ENCODE data around the gene PSEN2.

PSEN2 gene

GRCh38 chr1:226826479-226827261, 43.7 kb upstream of the PSEN2 start:
- POLR2A ChIA-PET: no interaction called here
- peaks cover 4 to 15% (median 9%) of the 10 kb centered on the region in 4 experiments for H3K4me1 ChIP-seq (ENCODE audit: control extremely low read depth in 1 of 4, control insufficient read depth in 4 of 4, insufficient read depth in 4 of 4, low read length in 3 of 4)
- H3K36me3 ChIP-seq (ENCODE audit: control insufficient read depth in 4 of 4, insufficient read depth in 4 of 4, low read length in 3 of 4): no peaks in the 10 kb centered on the region
- no peaks in the 10 kb centered on the region for H3K9me3 ChIP-seq (ENCODE audit: control extremely low read depth in 1 of 5, control insufficient read depth in 4 of 5, insufficient read depth in 2 of 5, low read depth in 1 of 5, low read length in 4 of 5)
- no peak overlapping the region for H3K4me3 ChIP-seq (ENCODE audit: control insufficient read depth in 1 of 7, extremely low read depth in 1 of 7, insufficient read depth in 4 of 7, low read depth in 2 of 7, low read length in 6 of 7)
- no peak overlapping the region for H3K27ac ChIP-seq (ENCODE audit: insufficient read depth in 1 of 2, low read depth in 1 of 2, low read length in 2 of 2, poor library complexity in 1 of 2, severe bottlenecking in 2 of 2)
- WGBS (ENCODE audit: insufficient coverage): 95% methylated on average over 14 of the region's 19 CpGs
- H3K27me3 ChIP-seq (replicated peaks in 2 of 5; ENCODE audit: control insufficient read depth in 4 of 5, insufficient read depth in 5 of 5, low read length in 4 of 5): no peaks in the 10 kb centered on the region
- CTCF ChIA-PET: interaction anchor here (0.6 to 6.5 kb wide), 16 partner anchors 11 to 614 kb away, joined by 3 to 106 read pairs (median 4); partner anchors contain the start of gene ITPKB
- no peak for DNase-seq

GRCh38 chr1:226827458-226827857, 43.0 kb upstream of the PSEN2 start:
- CTCF ChIA-PET: interaction anchor here (0.6 to 6.5 kb wide), 11 partner anchors 16 to 308 kb away, joined by 3 to 106 read pairs (median 3); no protein-coding TSS in a partner anchor
- peak overlapping the region; percentile 59 to 85 for H3K27ac ChIP-seq (ENCODE audit: insufficient read depth in 1 of 2, low read depth in 1 of 2, low read length in 2 of 2, poor library complexity in 1 of 2, severe bottlenecking in 2 of 2)
- H3K4me3 ChIP-seq (ENCODE audit: control insufficient read depth in 1 of 7, extremely low read depth in 1 of 7, insufficient read depth in 4 of 7, low read depth in 2 of 7, low read length in 6 of 7): peak overlapping the region in 1 of 7 experiments; percentile 36
- POLR2A ChIA-PET: interaction anchor here (1.2 kb wide), 1 partner anchor 193 kb away, joined by 4 read pairs; no protein-coding TSS in a partner anchor
- no peaks in the 10 kb centered on the region for H3K9me3 ChIP-seq (ENCODE audit: control extremely low read depth in 1 of 5, control insufficient read depth in 4 of 5, insufficient read depth in 2 of 5, low read depth in 1 of 5, low read length in 4 of 5)
- DNase-seq: peak in 2 of 3 donors; percentile 32 to 33
- no peaks in the 10 kb centered on the region for H3K36me3 ChIP-seq (ENCODE audit: control insufficient read depth in 4 of 4, insufficient read depth in 4 of 4, low read length in 3 of 4)
- no peaks in the 10 kb centered on the region for H3K27me3 ChIP-seq (replicated peaks in 2 of 5; ENCODE audit: control insufficient read depth in 4 of 5, insufficient read depth in 5 of 5, low read length in 4 of 5)
- H3K4me1 ChIP-seq (ENCODE audit: control extremely low read depth in 1 of 4, control insufficient read depth in 4 of 4, insufficient read depth in 4 of 4, low read length in 3 of 4): peaks cover 4 to 15% (median 9%) of the 10 kb centered on the region in 4 experiments
- WGBS (ENCODE audit: insufficient coverage): 54% methylated on average over 8 of the region's 11 CpGs

- DNase-seq: peak; percentile 93 to 97 (median 96)
- Histone ChIP-seq H3K4me1 (ENCODE audit: control extremely low read depth in 1 of 4, control insufficient read depth in 4 of 4, insufficient read depth in 4 of 4, low read length in 3 of 4) (peaks cover 4 to 15% (median 9%) of the 10 kb centered on the region in 4 experiments), H3K36me3 (ENCODE audit: control insufficient read depth in 4 of 4, insufficient read depth in 4 of 4, low read length in 3 of 4) (no peaks in the 10 kb centered on the region), H3K4me3 (ENCODE audit: control insufficient read depth in 1 of 7, extremely low read depth in 1 of 7, insufficient read depth in 4 of 7, low read depth in 2 of 7, low read length in 6 of 7) (peak overlapping the region in 4 of 7 experiments; percentile 13 to 63 (median 48)), H3K27me3 (replicated peaks in 2 of 5; ENCODE audit: control insufficient read depth in 4 of 5, insufficient read depth in 5 of 5, low read length in 4 of 5) (no peaks in the 10 kb centered on the region), H3K27ac (ENCODE audit: insufficient read depth in 1 of 2, low read depth in 1 of 2, low read length in 2 of 2, poor library complexity in 1 of 2, severe bottlenecking in 2 of 2) (peak overlapping the region; percentile 59 to 85), H3K9me3 (ENCODE audit: control extremely low read depth in 1 of 5, control insufficient read depth in 4 of 5, insufficient read depth in 2 of 5, low read depth in 1 of 5, low read length in 4 of 5) (peaks cover 0 to 2% (median 0%) of the 10 kb centered on the region in 5 experiments)
- ChIA-PET POLR2A (interaction anchor here (1.2 kb wide), 1 partner anchor 193 kb away, joined by 4 read pairs; no protein-coding TSS in a partner anchor), CTCF (interaction anchor here (0.7 to 6.5 kb wide), 13 partner anchors 10 to 277 kb away, joined by 3 to 106 read pairs (median 4); no protein-coding TSS in a partner anchor)
- 2% methylated on average over 17 of the region's 19 CpGs for WGBS (ENCODE audit: insufficient coverage)
Observed at GRCh38 chr1:226827968-226828513, 42.4 kb upstream of the PSEN2 start.

- 94% methylated on average over 2 of the region's 2 CpGs for WGBS (ENCODE audit: insufficient coverage)
- DNase-seq: no peak
- no peaks in the 10 kb centered on the region for H3K27me3 ChIP-seq (replicated peaks in 2 of 5; ENCODE audit: control insufficient read depth in 4 of 5, insufficient read depth in 5 of 5, low read length in 4 of 5)
- no peak overlapping the region for H3K27ac ChIP-seq (ENCODE audit: insufficient read depth in 1 of 2, low read depth in 1 of 2, low read length in 2 of 2, poor library complexity in 1 of 2, severe bottlenecking in 2 of 2)
- no peak overlapping the region for H3K4me3 ChIP-seq (ENCODE audit: control insufficient read depth in 1 of 7, extremely low read depth in 1 of 7, insufficient read depth in 4 of 7, low read depth in 2 of 7, low read length in 6 of 7)
- H3K9me3 ChIP-seq (ENCODE audit: control extremely low read depth in 1 of 5, control insufficient read depth in 4 of 5, insufficient read depth in 2 of 5, low read depth in 1 of 5, low read length in 4 of 5): peaks cover 0 to 7% (median 0%) of the 10 kb centered on the region in 5 experiments
- H3K36me3 ChIP-seq (ENCODE audit: control insufficient read depth in 4 of 4, insufficient read depth in 4 of 4, low read length in 3 of 4): no peaks in the 10 kb centered on the region
- ChIA-PET CTCF (interaction anchor here (0.7 to 6.5 kb wide), 7 partner anchors 10 to 278 kb away, joined by 3 to 106 read pairs (median 6); no protein-coding TSS in a partner anchor), POLR2A (interaction anchor here (1.1 kb wide), 1 partner anchor 91 kb away, joined by 3 read pairs; no protein-coding TSS in a partner anchor)
- peaks cover 4 to 15% (median 9%) of the 10 kb centered on the region in 4 experiments for H3K4me1 ChIP-seq (ENCODE audit: control extremely low read depth in 1 of 4, control insufficient read depth in 4 of 4, insufficient read depth in 4 of 4, low read length in 3 of 4)
Observed at GRCh38 chr1:226829105-226829504, 41.3 kb upstream of the PSEN2 start.

GRCh38 chr1:226831953-226832352, 38.5 kb upstream of the PSEN2 start:
- WGBS (ENCODE audit: insufficient coverage): 96% methylated on average over 3 of the region's 4 CpGs
- POLR2A ChIA-PET: interaction anchor here (0.7 kb wide), 1 partner anchor 33 kb away, joined by 3 read pairs; no protein-coding TSS in a partner anchor
- peaks cover 0 to 7% (median 0%) of the 10 kb centered on the region in 5 experiments for H3K9me3 ChIP-seq (ENCODE audit: control extremely low read depth in 1 of 5, control insufficient read depth in 4 of 5, insufficient read depth in 2 of 5, low read depth in 1 of 5, low read length in 4 of 5)

GRCh38 chr1:226832613-226833012, 37.8 kb upstream of the PSEN2 start:
- ChIA-PET CTCF (no interaction called here), POLR2A (no interaction called here)
- H3K9me3 ChIP-seq (ENCODE audit: control extremely low read depth in 1 of 5, control insufficient read depth in 4 of 5, insufficient read depth in 2 of 5, low read depth in 1 of 5, low read length in 4 of 5): peaks cover 0 to 7% (median 0%) of the 10 kb centered on the region in 5 experiments
- H3K36me3 ChIP-seq (ENCODE audit: control insufficient read depth in 4 of 4, insufficient read depth in 4 of 4, low read length in 3 of 4): no peaks in the 10 kb centered on the region
- WGBS (ENCODE audit: insufficient coverage): 100% methylated on average over 7 of the region's 9 CpGs
- no peak overlapping the region for H3K27ac ChIP-seq (ENCODE audit: insufficient read depth in 1 of 2, low read depth in 1 of 2, low read length in 2 of 2, poor library complexity in 1 of 2, severe bottlenecking in 2 of 2)
- H3K4me1 ChIP-seq (ENCODE audit: control extremely low read depth in 1 of 4, control insufficient read depth in 4 of 4, insufficient read depth in 4 of 4, low read length in 3 of 4): peaks cover 0 to 7% (median 5%) of the 10 kb centered on the region in 4 experiments
- no peak overlapping the region for H3K4me3 ChIP-seq (ENCODE audit: control insufficient read depth in 1 of 7, extremely low read depth in 1 of 7, insufficient read depth in 4 of 7, low read depth in 2 of 7, low read length in 6 of 7)
- no peaks in the 10 kb centered on the region for H3K27me3 ChIP-seq (replicated peaks in 2 of 5; ENCODE audit: control insufficient read depth in 4 of 5, insufficient read depth in 5 of 5, low read length in 4 of 5)
- no peak for DNase-seq

More at GRCh38 chr1:226831953-226832352, 38.5 kb upstream of the PSEN2 start:
- Histone ChIP-seq H3K27me3 (replicated peaks in 2 of 5; ENCODE audit: control insufficient read depth in 4 of 5, insufficient read depth in 5 of 5, low read length in 4 of 5) (no peaks in the 10 kb centered on the region), H3K36me3 (ENCODE audit: control insufficient read depth in 4 of 4, insufficient read depth in 4 of 4, low read length in 3 of 4) (no peaks in the 10 kb centered on the region), H3K27ac (ENCODE audit: insufficient read depth in 1 of 2, low read depth in 1 of 2, low read length in 2 of 2, poor library complexity in 1 of 2, severe bottlenecking in 2 of 2) (no peak overlapping the region), H3K4me3 (ENCODE audit: control insufficient read depth in 1 of 7, extremely low read depth in 1 of 7, insufficient read depth in 4 of 7, low read depth in 2 of 7, low read length in 6 of 7) (no peak overlapping the region), H3K4me1 (ENCODE audit: control extremely low read depth in 1 of 4, control insufficient read depth in 4 of 4, insufficient read depth in 4 of 4, low read length in 3 of 4) (peaks cover 0 to 12% (median 9%) of the 10 kb centered on the region in 4 experiments)
- CTCF ChIA-PET: no interaction called here
- DNase-seq: no peak

All from common myeloid progenitor, CD34-positive (primary cell).